ENCODE measurements around the gene DCLRE1B.
A peak's percentile ranks its signal among the peaks of the same experiment; 100 is the strongest.

Gene DCLRE1B

GRCh38 chr1:113918243-113918642, 13.1 kb downstream of the DCLRE1B start:
- no peak for TF ChIP-seq CTCF (IDR thresholded peaks at IDR 0.05; ENCODE audit: extremely low read depth, insufficient read depth, missing control alignments)
- no peak for DNase-seq (ENCODE audit: low spot score)
- in situ Hi-C loops (cut with MboI; ENCODE audit: low pct_unique_long_range_greater_than_20kb, low sequenced_read_pairs, unreplicated experiment) = no loop called here

GRCh38 chr1:113922957-113923356, 17.8 kb downstream of the DCLRE1B start:
- no peak for TF ChIP-seq CTCF (IDR thresholded peaks at IDR 0.05; ENCODE audit: extremely low read depth, insufficient read depth, missing control alignments)
- no peak for DNase-seq (ENCODE audit: low spot score)
- in situ Hi-C loops (cut with MboI; ENCODE audit: low pct_unique_long_range_greater_than_20kb, low sequenced_read_pairs, unreplicated experiment) = no loop called here

GRCh38 chr1:113924473-113924872, 19.3 kb downstream of the DCLRE1B start:
- DNase-seq (ENCODE audit: low spot score) = no peak
- no peak for TF ChIP-seq CTCF (IDR thresholded peaks at IDR 0.05; ENCODE audit: extremely low read depth, insufficient read depth, missing control alignments)
- in situ Hi-C loops (cut with MboI; ENCODE audit: low pct_unique_long_range_greater_than_20kb, low sequenced_read_pairs, unreplicated experiment) = no loop called here

- DNase-seq (ENCODE audit: low spot score) = peak; percentile 46
- TF ChIP-seq CTCF (IDR thresholded peaks at IDR 0.05; ENCODE audit: extremely low read depth, insufficient read depth, missing control alignments) = no peak
- in situ Hi-C loops (cut with MboI; ENCODE audit: low pct_unique_long_range_greater_than_20kb, low sequenced_read_pairs, unreplicated experiment) = no loop called here
Observed at GRCh38 chr1:113928187-113928930, 23.2 kb downstream of the DCLRE1B start.

- in situ Hi-C loops (cut with MboI; ENCODE audit: low pct_unique_long_range_greater_than_20kb, low sequenced_read_pairs, unreplicated experiment) = no loop called here
- peak; percentile 90 for DNase-seq (ENCODE audit: low spot score)
- TF ChIP-seq CTCF (IDR thresholded peaks at IDR 0.05; ENCODE audit: extremely low read depth, insufficient read depth, missing control alignments) = no peak
Observed at GRCh38 chr1:113928941-113929749, 24.0 kb downstream of the DCLRE1B start, which contains the start of gene HIPK1. Gene HIPK1, plus strand, starts transcription at chr1:113929324.

- in situ Hi-C loops (cut with MboI; ENCODE audit: low pct_unique_long_range_greater_than_20kb, low sequenced_read_pairs, unreplicated experiment) = loop anchor here (10.0 kb wide), 1 partner anchor 105 kb away; no protein-coding TSS in a partner anchor
- peak; percentile 70 for DNase-seq (ENCODE audit: low spot score)
- peak; percentile 30 for TF ChIP-seq CTCF (IDR thresholded peaks at IDR 0.05; ENCODE audit: extremely low read depth, insufficient read depth, missing control alignments)
Observed at GRCh38 chr1:113929750-113930498, 24.8 kb downstream of the DCLRE1B start.

Data from GM13977 (cell line).